HG03280 (cell line): ENCODE results near the gene FOXP2.
A peak's percentile ranks its signal among the peaks of the same experiment; 100 is the strongest.
"Not testable (repeated sequence)": the region's sequence is repeated elsewhere in the genome, so short reads cannot be mapped to it uniquely, and the experiment has no call there.

Source experiments
- ATAC-seq: cut with Tn5 transposase; IDR thresholded peaks from one replicate; pipeline ENCODE4 v1.9.1; 2021; ENCODE audit warnings: mild to moderate bottlenecking, moderate library complexity; ENCODE audit not compliant: unreplicated experiment

The FOXP2 gene

DNA sequence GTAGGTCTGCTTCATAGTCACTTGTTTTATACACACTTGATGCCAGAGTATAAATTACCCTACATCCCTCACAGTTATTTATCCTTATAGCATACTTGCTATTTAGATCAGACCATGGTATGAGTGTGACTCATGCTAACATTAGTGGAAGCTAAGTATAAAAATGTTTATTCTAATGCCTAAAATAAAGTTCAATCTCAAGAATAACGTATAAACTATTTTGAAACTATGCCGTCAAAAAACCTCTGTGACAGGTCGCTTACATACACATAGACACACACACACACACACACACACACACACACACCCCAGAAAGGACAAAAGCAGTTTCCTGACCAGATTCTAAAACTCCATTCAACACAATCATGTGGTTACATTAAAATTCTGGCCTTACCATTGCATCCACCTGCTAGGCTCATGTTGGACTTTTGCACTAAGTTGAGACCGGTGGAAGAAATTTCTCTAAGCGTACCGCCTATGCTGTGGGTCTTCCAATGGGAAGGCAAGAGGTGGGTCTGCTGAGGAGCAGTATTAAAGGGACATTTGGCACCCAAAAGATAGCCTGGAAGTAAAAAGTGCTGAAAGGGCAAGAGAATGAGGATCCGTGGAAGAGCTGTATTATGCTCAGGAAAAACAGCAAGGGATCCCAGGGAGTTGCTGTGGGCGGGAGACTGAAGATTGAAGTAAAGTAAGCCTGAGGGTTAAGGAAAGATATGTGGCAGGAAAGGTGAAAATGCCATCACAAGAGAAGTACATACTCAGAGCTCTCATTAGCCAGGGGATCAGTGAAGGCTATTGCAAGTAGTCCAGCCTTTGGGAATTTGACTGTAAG lies 5.0 kb downstream of the FOXP2 start:
- ATAC-seq: no peak

DNA sequence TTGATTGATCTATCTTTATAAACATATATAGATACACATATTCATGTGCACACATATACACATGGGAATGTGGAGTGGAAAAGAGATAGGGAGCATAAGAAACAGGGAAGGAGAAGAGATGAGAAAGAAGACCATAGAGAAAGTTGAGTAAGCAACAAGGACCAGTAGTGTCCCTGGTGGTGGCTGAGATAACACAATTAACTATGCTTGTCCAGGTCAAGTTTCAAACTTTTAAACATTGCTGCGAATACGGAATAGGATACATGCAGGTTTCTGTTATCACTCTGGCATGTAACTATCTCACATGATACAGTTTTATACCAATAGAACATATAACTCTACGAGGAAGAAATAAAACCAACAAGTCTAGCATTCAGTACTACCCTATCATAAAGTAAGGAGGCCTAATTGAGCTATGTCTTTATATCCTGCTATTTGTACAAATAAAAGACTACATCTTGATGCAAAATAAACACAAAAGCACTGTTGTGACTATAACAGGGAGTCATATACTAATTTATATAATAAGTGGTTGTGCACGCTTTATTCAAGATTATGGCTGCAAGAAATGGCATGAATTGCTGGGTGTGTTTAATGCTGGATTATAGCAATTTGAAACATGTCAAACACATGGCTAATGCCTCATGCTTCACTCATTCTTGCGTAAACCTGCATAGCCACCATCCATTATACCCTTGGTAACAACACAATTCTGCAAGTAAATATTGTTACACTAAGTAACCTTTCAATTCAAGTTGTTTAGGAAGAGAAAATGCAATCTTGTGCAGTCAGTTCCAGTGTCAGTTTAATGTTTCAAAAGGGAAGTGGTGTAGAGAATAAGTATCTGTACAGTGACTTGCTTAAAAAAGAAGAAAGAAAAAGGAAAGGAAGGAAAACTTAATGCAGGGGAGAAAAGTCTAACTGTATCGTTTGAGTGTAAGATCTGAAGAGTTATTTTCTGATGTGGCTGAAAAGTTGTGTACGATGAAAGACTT lies 8.2 kb downstream of the FOXP2 start:
- peak; percentile 47 for ATAC-seq

DNA sequence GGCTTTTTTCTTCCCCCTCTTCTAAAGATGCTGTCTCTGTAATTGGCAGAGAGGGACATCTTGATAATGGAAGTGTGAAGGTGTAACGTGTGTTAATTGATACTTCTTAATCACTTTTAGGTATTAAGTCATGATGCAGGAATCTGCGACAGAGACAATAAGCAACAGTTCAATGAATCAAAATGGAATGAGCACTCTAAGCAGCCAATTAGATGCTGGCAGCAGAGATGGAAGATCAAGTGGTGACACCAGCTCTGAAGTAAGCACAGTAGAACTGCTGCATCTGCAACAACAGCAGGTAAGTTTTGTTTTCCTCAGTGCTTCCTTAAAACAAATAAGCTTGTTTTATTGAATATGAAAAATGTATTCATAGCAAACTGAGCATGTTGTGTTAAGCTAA lies 11.8 kb downstream of the FOXP2 start:
- ATAC-seq: no peak

DNA sequence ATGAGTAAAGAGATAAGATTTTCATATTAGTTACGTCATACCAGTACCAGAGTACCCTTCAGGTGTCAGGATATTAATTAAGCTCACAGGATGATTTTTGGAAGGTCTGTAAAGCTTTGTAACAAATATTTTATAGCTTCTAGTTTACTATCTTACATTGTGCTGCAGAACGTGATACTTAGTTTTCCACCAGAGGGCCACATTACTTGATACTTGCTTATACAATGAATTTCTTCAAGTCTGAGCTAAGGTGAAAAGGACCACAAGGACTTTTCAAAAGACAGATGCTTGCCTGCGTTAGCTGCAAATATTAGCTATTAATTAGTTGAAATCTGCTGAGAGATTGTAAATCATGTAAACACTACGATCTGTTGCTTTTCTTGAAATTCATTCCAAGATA lies 12.2 kb downstream of the FOXP2 start:
- no peak for ATAC-seq

DNA sequence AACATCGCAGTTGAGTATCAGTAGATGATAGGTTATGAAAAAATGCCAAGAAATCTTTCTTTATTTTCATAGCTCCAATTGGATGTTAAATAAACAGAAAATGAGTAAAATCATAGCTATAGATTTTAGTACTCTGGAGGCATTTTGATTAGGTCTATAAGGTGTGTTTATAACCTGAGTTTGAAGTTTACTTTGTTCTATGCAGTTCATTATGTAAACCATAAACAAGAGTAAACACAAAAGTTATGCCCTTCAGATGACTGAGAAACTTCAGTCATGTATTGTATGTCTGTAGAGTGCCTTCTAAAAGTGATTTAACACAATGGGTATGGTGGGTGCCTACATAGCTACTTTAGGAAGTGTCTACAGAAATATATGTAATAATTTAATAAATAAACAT lies 13.6 kb downstream of the FOXP2 start:
- ATAC-seq: no peak

DNA sequence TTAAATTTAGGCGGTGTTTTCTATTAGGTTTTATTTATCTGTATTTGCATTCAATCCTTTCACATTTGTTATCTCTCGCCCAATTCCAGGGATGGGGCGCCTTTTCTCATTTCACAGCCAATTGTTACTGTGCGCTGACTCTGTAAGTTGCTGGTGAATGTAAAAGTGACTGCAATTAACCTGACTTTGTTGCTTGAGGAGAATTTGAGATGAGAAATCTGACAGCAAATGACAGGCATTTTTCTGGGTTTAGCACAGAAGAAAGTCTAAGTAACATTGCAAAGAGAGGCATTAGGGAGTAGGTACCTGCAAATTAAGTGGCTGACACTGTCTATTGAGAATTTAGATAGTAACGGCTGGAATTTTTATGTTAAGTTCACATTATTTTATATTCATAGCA lies 16.6 kb downstream of the FOXP2 start:
- no peak for ATAC-seq

DNA sequence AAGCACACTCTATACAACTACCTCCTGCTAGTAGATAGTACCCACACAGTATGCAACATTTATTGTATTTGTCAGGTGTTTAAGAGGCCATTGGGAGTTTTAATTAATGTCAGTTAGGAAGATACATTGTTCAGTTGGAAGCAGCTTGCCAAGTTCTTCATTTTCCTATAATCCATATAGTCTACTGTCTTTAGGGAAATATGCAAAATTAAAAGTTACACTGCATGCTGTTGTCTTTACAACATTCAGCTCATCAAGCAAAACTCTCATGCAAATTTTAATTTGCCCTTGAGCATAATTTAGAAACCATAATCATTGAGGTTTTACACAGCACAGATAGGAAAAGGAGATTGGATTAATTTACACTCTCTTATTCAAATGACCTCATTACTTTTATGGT lies 17.4 kb downstream of the FOXP2 start:
- ATAC-seq: no peak

DNA sequence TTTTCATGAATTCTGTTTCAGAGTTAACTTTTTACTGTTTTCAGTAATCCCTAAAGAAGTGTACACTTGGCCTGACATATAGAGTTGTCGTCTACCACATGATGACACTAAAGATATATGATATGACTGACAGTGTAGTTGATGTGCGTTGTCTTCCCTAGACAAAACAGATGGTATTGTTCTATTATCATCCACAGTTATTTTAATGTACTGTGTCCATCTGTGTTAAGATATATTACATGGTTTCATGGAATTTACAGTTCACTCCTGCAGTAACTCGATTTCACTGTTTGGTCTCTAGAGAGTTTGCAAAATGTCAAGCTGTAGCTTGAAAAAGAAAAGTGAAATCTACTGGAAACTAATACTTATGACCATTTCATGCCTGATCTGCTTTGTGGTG lies 18.1 kb downstream of the FOXP2 start:
- no peak for ATAC-seq

DNA sequence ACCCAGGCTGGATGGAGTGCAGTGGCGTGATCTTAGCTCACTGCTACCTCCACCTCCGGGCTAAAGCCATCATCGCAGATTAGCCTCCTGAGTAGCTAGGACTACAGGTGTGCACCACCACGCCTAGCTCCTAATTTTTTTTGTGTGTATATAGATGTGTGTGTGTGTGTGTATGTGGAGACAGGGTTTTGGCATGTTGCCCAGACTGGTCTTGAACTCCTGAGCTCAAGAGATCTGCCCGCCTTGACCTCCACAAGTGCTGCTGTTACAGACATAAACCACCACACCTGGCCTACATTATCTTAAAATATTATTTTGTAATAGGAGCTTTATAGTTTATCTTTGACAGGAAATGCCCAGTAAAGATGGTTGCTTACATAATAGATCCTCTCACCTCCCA lies 25.0 kb downstream of the FOXP2 start:
- no peak for ATAC-seq

DNA sequence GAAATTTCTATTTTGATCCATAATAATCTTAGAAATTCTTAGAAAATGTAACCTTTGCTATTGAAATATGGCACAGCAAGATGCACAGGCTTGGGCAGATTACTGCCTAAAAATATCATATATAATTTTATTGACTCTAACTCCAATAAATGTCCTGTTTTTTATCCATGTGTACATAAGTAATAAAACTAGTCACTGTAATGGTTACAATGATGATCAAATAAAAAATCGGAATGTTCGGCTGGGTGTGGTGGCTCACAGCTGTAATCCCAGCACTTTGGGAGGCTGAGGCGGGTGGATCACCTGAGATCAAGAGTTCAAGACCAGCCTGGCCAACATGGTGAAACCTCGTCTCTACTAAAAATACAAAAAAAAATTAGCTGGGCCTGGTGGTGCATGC lies 26.3 kb downstream of the FOXP2 start:
- ATAC-seq: not testable (repeated sequence)

DNA sequence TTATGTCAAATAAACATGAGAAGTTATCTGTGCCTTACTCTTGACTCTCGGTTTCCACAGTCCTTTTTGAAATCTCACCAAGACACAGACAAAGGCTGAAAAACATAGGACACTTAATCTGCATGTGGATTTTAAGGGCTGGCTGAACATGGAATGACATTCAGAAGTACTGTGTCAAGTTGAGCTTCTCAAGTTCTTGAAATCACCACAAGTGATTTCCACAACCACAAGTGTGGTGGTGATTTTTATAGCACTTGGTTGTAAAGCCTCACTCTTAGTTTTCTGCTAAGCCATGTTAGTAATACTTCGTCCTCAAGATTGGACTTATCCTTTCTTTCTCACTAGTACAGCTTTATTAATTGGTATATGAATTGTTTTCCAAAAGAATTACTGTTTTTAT lies 29.6 kb downstream of the FOXP2 start:
- no peak for ATAC-seq

DNA sequence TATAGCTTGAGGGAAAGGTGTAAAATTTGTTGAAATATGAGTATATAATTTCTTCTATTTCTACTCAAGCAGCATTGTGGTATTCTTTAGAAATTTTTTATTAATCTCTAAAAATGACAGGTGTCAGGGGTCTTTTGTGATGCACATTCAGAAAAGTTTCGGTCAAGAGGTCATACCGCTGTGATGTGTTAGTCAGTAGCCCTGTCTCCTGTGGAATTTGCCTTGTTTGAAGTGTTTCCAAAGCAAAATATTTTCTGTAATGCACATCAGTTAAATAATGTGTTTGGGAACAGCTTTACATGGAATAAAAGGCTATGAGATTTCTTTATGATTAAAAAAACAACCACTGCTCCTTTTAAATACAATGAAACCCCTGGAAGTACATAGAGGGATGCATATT lies 35.8 kb downstream of the FOXP2 start:
- ATAC-seq: no peak

DNA sequence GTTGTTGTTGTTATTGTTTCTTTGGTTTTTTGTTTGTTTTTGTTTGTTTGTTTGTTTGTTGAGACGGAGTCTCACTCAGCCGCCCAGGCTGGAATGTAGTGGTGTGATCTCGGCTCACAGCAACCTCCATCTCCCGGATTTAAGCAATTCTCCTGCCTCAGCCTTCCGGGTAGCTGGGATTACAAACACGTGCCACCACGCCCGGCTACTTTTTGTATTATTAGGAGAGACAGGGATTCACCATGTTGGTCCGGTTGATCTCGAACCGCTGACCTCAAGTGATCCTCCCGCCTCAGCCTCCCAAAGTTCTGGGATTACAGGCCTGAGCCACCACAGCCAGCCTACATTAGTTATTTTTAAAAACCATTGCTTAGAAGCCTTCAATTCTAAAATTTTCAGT lies 45.0 kb downstream of the FOXP2 start:
- no peak for ATAC-seq

DNA sequence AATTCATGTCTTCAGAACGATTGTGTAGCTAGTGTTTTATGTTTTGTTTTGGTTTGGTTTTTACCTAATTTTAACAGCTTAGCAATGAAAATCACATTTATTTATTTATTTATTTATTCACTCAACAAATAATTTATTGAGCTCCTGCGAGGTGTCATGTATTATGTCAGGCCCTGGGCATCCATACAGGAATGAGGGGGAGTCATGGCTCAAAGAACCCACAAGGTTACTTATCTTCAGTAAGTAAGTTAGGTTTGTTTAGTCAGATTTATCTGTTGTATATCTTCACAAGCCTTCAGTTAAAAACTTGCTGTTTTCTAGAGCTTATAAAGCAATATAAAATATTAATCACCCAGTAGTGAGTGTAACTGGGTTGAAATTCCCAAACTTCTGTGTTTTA lies 45.4 kb downstream of the FOXP2 start:
- ATAC-seq: no peak

DNA sequence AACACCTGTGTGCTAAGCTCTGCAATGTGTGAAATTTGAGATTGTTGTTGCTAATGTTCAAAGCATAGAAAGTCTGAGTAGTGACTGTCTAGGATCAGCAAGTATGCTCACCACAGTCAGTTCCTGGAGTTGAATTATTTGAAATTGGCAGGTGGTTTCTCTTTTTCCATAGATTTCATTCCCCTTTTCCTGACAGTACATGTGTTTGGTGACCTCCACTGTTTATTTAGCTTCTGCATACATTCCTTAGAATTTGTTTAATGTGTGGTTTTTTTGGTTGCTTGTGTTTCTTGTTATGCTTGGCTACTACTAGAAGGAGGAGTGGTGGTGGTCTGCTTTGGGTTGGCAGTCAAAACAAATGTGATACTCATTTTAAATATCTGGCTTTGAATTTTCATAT lies 52.3 kb downstream of the FOXP2 start:
- no peak for ATAC-seq

DNA sequence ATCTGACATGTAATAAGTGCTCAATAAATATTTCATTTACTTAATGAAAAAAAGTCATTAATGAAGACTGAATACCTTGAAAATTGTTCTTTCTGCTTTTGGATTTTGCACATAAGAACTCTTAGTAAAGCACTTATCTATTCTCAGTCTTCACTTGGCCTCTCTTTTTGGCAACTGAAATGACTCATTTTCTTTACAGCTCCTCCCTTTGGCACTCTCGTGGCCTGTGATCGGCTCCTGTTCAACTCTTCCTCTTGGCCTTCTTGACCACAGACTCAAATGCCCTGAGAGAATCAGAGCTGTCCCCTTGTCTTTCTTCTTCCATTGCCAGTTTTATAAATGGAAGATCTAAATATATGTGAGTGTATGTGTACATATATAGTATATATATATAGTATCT lies 54.2 kb downstream of the FOXP2 start:
- no peak for ATAC-seq

DNA sequence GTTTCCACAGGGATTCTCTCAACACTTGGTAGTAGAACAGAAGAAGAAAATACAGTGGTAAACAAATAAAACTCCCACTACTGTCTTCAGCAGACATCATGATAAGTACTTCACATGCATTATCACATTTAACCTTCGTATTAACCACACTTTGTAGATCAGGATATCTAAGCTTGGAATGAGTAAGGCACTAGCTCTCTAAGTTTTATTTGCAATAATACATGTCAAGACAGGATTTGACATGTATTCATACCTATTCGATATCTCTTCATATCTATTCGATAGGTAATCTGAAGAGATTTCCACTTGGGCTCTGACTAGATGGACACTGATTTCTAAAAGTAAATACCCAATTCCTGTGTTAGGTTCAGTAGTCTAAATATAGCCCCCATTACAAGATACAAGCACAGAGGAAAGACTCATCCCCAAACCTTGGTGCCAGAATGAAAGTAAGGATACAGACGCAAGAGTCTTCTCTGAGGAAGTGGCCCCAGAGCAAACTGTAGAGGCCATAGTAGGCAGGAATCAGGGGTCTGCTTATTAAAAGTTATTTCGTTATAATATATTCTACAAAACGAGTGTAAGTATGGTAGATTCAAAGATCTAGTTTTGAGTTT lies 58.4 kb downstream of the FOXP2 start:
- no peak for ATAC-seq

DNA sequence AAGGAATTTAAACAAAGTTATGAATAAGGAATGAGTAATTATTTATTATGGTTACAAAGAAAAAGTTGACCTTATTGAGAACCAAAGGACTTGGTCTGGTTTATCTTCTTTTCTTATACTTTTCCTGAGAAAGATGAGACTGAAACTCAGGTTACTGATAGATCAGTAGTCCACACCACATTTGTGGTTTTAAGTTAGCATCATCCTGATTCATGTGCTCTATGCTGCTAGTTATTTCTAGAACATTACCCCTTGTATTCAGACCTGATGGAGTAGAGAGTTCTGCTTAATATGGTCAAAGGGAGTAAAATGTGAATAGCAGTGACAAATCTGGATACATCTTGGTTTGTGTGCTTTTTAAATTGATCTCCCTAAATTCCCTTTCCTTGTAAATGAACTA lies 63.8 kb downstream of the FOXP2 start:
- no peak for ATAC-seq

DNA sequence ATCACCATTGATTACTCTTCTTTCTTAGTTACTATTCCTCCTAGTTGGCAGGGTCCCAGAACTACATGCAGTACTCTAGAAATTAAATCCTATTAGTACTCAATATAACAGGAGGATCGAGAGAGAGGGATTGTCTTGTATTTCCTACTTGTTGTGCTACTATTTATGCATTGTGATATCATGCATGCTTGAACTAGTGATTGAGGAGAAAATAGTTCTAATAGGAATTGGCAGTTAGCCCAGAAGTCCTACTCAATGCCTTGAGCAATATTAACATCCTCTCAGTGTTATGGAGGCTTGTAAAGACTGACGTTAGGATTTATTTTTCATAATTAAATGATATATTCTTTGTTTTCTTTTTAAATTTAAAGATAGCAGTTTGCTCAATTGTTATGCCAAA lies 67.4 kb downstream of the FOXP2 start:
- no peak for ATAC-seq

DNA sequence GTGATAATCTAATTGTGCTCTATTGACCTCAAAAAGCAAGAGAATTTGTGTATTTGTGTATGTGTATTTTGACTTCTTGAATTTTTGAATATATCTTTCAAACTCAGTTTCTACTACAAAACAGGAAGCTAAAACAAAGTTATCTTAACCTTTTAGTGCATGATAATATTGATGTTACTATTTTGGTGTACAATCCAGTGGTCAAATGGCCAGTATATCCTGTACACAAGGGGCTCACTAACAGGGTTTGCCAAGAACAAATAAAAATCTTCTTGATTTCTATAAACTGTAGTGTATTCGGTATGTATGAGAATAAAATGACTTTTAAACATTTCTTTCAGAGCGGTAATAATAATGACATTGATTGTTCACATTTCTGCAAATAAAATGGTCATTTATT lies 69.6 kb downstream of the FOXP2 start:
- ATAC-seq: no peak

DNA sequence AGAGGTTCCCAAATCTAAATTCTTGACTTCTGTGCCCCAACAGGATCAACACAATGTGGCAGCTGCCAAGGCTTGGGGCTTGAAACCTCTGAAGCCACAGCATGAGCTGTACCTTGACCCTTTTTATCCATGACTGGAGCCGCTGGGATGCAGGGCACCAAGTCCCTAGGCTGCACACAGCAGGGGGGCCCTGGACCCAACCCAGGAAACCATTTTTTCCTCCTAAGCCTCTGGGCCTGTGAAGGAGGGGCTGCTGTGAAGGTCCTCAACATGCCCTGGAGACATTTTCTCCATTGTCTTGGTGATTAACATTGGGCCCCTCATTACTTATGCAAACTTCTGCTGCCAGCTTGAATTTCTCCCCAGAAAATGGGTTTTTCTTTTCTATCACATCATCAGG lies 72.6 kb downstream of the FOXP2 start:
- no peak for ATAC-seq

DNA sequence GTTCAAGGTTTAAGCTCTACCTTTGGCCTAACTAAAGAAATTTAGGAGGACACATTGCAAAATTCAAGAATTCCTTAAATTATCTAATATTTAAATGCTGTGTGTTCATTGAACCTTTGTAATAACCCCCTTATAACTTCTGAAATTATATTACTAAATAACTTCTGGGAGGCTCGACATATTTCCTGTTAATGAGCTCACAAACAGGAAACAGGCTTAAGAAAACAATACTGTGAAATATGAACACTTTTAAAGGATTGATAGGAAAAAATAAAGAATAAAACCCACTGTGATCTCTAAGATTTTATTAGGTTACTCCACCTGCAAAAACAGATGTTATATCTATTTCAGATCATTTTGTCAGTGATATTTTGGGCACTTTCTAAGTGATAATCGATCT lies 74.1 kb downstream of the FOXP2 start:
- no peak for ATAC-seq
